Osteoblast (primary cell): ENCODE results near the gene PBX4. TPM values are rescaled to one million over a fixed set of nuclear protein-coding genes. Genes with fewer than 3 reads are reported as not detected.

Experiments used
- DNase-seq: peaks from one replicate; pipeline ENCODE4 v3.0.0; 2011; ENCODE audit warnings: low spot score, mixed read lengths; ENCODE audit not compliant: insufficient read length; ENCODE audit errors: missing footprints
- H2AFZ ChIP-seq: 2 replicates; pipeline ENCODE4 v1.6.0; 2011; ENCODE audit warnings: mild to moderate bottlenecking, low read length
- H3K27ac ChIP-seq: 2 replicates; pipeline ENCODE4 v1.5.1; 2011; ENCODE audit warnings: mild to moderate bottlenecking, low read depth, low read length, moderate library complexity
- H3K27me3 ChIP-seq: 2 replicates; pipeline ENCODE4 v1.6.0; 2012; ENCODE audit warnings: mild to moderate bottlenecking, control low read depth, inconsistent platforms, low read length, moderate library complexity; ENCODE audit not compliant: insufficient read depth
- H3K36me3 ChIP-seq: 2 replicates; pipeline ENCODE4 v1.5.1; 2011; ENCODE audit warnings: mild to moderate bottlenecking, low read length, control low read depth, moderate library complexity; ENCODE audit not compliant: insufficient read depth
- H3K4me1 ChIP-seq: 2 replicates; pipeline ENCODE4 v1.5.1; 2011; ENCODE audit warnings: mild to moderate bottlenecking, low read length, control low read depth, moderate library complexity; ENCODE audit not compliant: insufficient read depth
- H3K4me2 ChIP-seq: 2 replicates; pipeline ENCODE4 v1.6.0; 2011; ENCODE audit warnings: mild to moderate bottlenecking, low read length; ENCODE audit not compliant: insufficient read depth
- H3K4me3 ChIP-seq: fragments of 200-600 bp; sonication (generic); 3 replicates; pipeline ENCODE4 v1.5.1; 2012; ENCODE audit warnings: mild to moderate bottlenecking, low read length, inconsistent platforms; ENCODE audit not compliant: insufficient read depth
- H3K79me2 ChIP-seq: 2 replicates; pipeline ENCODE4 v1.6.0; 2012; ENCODE audit warnings: mild to moderate bottlenecking, low read length, control low read depth, inconsistent platforms; ENCODE audit not compliant: insufficient read depth
- H3K9me3 ChIP-seq: 2 replicates; pipeline ENCODE4 v1.5.1; 2011; ENCODE audit warnings: low read depth, low read length, control low read depth
- H4K20me1 ChIP-seq: 2 replicates; pipeline ENCODE4 v1.6.0; 2012; ENCODE audit warnings: mild to moderate bottlenecking, low read length, control low read depth; ENCODE audit not compliant: insufficient read depth
- CTCF ChIP-seq: IDR thresholded peaks from 2 replicates; pipeline ENCODE4 v1.5.1; 2011; ENCODE audit warnings: mild to moderate bottlenecking, low read depth, low read length, moderate library complexity; ENCODE audit errors: extremely low read depth
- total RNA-seq: library from RNA; depleted of rRNA; stranded (reverse); fragments of >200 nt; gene quantifications from 2 replicates; pipeline ENCODE4 v1.2.3, GENCODE V29; 2012

PBX4 gene
- total RNA-seq, 1 donor, result 0.36 TPM

- Histone ChIP-seq H3K27ac (no peak overlapping the region), H3K4me3 (no peak overlapping the region), H3K79me2 (no peaks in the 10 kb centered on the region), H3K27me3 (peaks cover 7% of the 10 kb centered on the region), H2AFZ (peak overlapping the region; percentile 58), H3K4me1 (peaks cover 9% of the 10 kb centered on the region), H3K4me2 (no peak overlapping the region), H3K36me3 (no peaks in the 10 kb centered on the region), H4K20me1 (no peaks in the 10 kb centered on the region), H3K9me3 (no peaks in the 10 kb centered on the region)
- peak; percentile 94 for DNase-seq
- TF ChIP-seq CTCF, result no peak
These were observed 66.7 kb downstream of the PBX4 start for GRCh38 chr19:19551853-19552192.

- H4K20me1 ChIP-seq, result no peaks in the 10 kb centered on the region
- no peak overlapping the region for H3K4me2 ChIP-seq
- H3K9me3 ChIP-seq, result no peaks in the 10 kb centered on the region
- H3K4me1 ChIP-seq, result peaks cover 9% of the 10 kb centered on the region
- peak overlapping the region; percentile 58 for H2AFZ ChIP-seq
- TF ChIP-seq CTCF, result no peak
- peaks cover 7% of the 10 kb centered on the region for H3K27me3 ChIP-seq
- peak; percentile 82 for DNase-seq
- H3K36me3 ChIP-seq, result no peaks in the 10 kb centered on the region
- no peak overlapping the region for H3K27ac ChIP-seq
- no peak overlapping the region for H3K4me3 ChIP-seq
- no peaks in the 10 kb centered on the region for H3K79me2 ChIP-seq
These were observed 67.3 kb downstream of the PBX4 start for GRCh38 chr19:19550972-19551852.

GRCh38 chr19:19550485-19550929 is 68.0 kb downstream of the PBX4 start:
- no peaks in the 10 kb centered on the region for H3K36me3 ChIP-seq
- DNase-seq, result peak; percentile 93
- H3K4me3 ChIP-seq, result no peak overlapping the region
- no peak for TF ChIP-seq CTCF
- H4K20me1 ChIP-seq, result no peaks in the 10 kb centered on the region
- H3K4me2 ChIP-seq, result no peak overlapping the region
- peaks cover 7% of the 10 kb centered on the region for H3K27me3 ChIP-seq
- no peaks in the 10 kb centered on the region for H3K9me3 ChIP-seq
- no peaks in the 10 kb centered on the region for H3K79me2 ChIP-seq
- peaks cover 9% of the 10 kb centered on the region for H3K4me1 ChIP-seq
- no peak overlapping the region for H3K27ac ChIP-seq
- no peak overlapping the region for H2AFZ ChIP-seq

- H3K36me3 ChIP-seq, result no peaks in the 10 kb centered on the region
- no peaks in the 10 kb centered on the region for H3K9me3 ChIP-seq
- DNase-seq, result peak; percentile 80
- H3K27me3 ChIP-seq, result peaks cover 7% of the 10 kb centered on the region
- no peak overlapping the region for H3K4me2 ChIP-seq
- no peak overlapping the region for H3K27ac ChIP-seq
- TF ChIP-seq CTCF, result no peak
- H3K4me1 ChIP-seq, result peaks cover 9% of the 10 kb centered on the region
- H4K20me1 ChIP-seq, result no peaks in the 10 kb centered on the region
- H2AFZ ChIP-seq, result no peak overlapping the region
- no peak overlapping the region for H3K4me3 ChIP-seq
- H3K79me2 ChIP-seq, result no peaks in the 10 kb centered on the region
These were observed 68.6 kb downstream of the PBX4 start for GRCh38 chr19:19549804-19550464.
